Gastrocnemius medialis (tissue), 4 donors: ENCODE data around the gene PARP11.

ENCODE experiments used
- CTCF ChIP-seq, 5 experiments: fragments of 450-650 bp in 3 of 5; fragments of 200-600 bp in 2 of 5; sonication (generic) in 2 of 5; IDR thresholded peaks in 4 of 5; conservative IDR thresholded peaks in 1 of 5; 1 replicate in 4 of 5; 2 replicates in 1 of 5; pipeline ENCODE4 v1.5.1; 2016 to 2019; ENCODE audit warnings: antibody characterized with exemption in 5 of 5, mild to moderate bottlenecking in 3 of 5, moderate library complexity in 3 of 5
- POLR2A ChIP-seq, 2 donors: fragments of 450-650 bp; IDR thresholded peaks; one replicate each; pipeline ENCODE4 v1.6.1; 2017; ENCODE audit warnings: antibody characterized with exemption in 2 of 2, mild to moderate bottlenecking in 2 of 2, moderate library complexity in 2 of 2

- TF ChIP-seq CTCF (IDR thresholded peaks at IDR 0.05 in 4 of 5, conservative IDR thresholded peaks at IDR 0.05 in 1 of 5) (no peak), POLR2A (IDR thresholded peaks at IDR 0.05) (no peak)
Measured at GRCh38 chr12:3896356-3896755, 23.2 kb upstream of the PARP11 start.
